Gastroesophageal sphincter (tissue), 3 donors: Measurements from ENCODE around the gene CRIP2.
A peak's percentile ranks its signal among the peaks of the same experiment; 100 is the strongest.

Source experiments
- CTCF ChIP-seq, 4 experiments: fragments of 200-600 bp in 2 of 4; fragments of 450-650 bp in 2 of 4; sonication (generic) in 1 of 4; IDR thresholded peaks; one replicate each; pipeline ENCODE4 v1.5.1; 2017 to 2019; ENCODE audit warnings: antibody characterized with exemption in 4 of 4, mild to moderate bottlenecking in 2 of 4, moderate library complexity in 2 of 4
- EP300 ChIP-seq: sonication (generic); formaldehyde crosslinking; IDR thresholded peaks from one replicate; pipeline ENCODE4 v1.6.1; 2017; ENCODE audit warnings: antibody characterized with exemption, mild to moderate bottlenecking
- POLR2A ChIP-seq, 2 donors: fragments of 450-650 bp; IDR thresholded peaks; one replicate each; pipeline ENCODE4 v1.6.1; 2017; ENCODE audit warnings: antibody characterized with exemption in 2 of 2, mild to moderate bottlenecking in 2 of 2, moderate library complexity in 1 of 2
- POLR2AphosphoS5 ChIP-seq: sonication (generic); formaldehyde crosslinking; IDR thresholded peaks from one replicate; pipeline ENCODE4 v1.6.1; 2017; ENCODE audit warnings: antibody characterized with exemption

- no peak for TF ChIP-seq CTCF (IDR thresholded peaks at IDR 0.05)
- TF ChIP-seq POLR2AphosphoS5 = no peak
- TF ChIP-seq POLR2A (IDR thresholded peaks at IDR 0.05) = peak; percentile 53 to 69
- TF ChIP-seq EP300 = no peak
These were observed 12.4 kb downstream of the CRIP2 start for GRCh38 chr14:105486974-105487448.
